HG02870 (cell line): ENCODE results near the gene STXBP1.
"Not testable (repeated sequence)": the region's sequence is repeated elsewhere in the genome, so short reads cannot be mapped to it uniquely, and the experiment has no call there.

ENCODE experiments used
- ATAC-seq: cut with Tn5 transposase; IDR thresholded peaks from one replicate; pipeline ENCODE4 v1.9.1; 2021; ENCODE audit warnings: mild to moderate bottlenecking, moderate library complexity; ENCODE audit not compliant: unreplicated experiment

STXBP1 gene

GRCh38 chr9:127577194-127577593 lies 34.9 kb upstream of the STXBP1 start:
- ATAC-seq = not testable (repeated sequence)

- ATAC-seq = no peak
Observed at GRCh38 chr9:127578627-127578951, 33.5 kb upstream of the STXBP1 start.

GRCh38 chr9:127578952-127579853 lies 32.9 kb upstream of the STXBP1 start:
- ATAC-seq = no peak

- no peak for ATAC-seq
Observed at GRCh38 chr9:127580366-127580765, 31.7 kb upstream of the STXBP1 start.

- no peak for ATAC-seq
Observed at GRCh38 chr9:127580879-127581475, 31.1 kb upstream of the STXBP1 start.

GRCh38 chr9:127584474-127584805 lies 27.6 kb upstream of the STXBP1 start:
- not testable (repeated sequence) for ATAC-seq

- ATAC-seq = no peak
Observed at GRCh38 chr9:127585161-127585819, 26.8 kb upstream of the STXBP1 start.

- ATAC-seq = no peak
Observed at GRCh38 chr9:127586096-127586495, 26.0 kb upstream of the STXBP1 start.

GRCh38 chr9:127586537-127586936 lies 25.5 kb upstream of the STXBP1 start:
- no peak for ATAC-seq

GRCh38 chr9:127587966-127588365 lies 24.1 kb upstream of the STXBP1 start:
- ATAC-seq = no peak

- ATAC-seq = no peak
Observed at GRCh38 chr9:127588740-127589506, 23.2 kb upstream of the STXBP1 start.

GRCh38 chr9:127589955-127590370 lies 22.1 kb upstream of the STXBP1 start:
- ATAC-seq = no peak

GRCh38 chr9:127595611-127596010 lies 16.5 kb upstream of the STXBP1 start:
- ATAC-seq = no peak

- ATAC-seq = no peak
Observed at GRCh38 chr9:127598839-127599549, 13.1 kb upstream of the STXBP1 start.

- ATAC-seq = no peak
Observed at GRCh38 chr9:127599550-127599891, 12.6 kb upstream of the STXBP1 start.

- no peak for ATAC-seq
Observed at GRCh38 chr9:127603226-127603625, 8.9 kb upstream of the STXBP1 start.

- ATAC-seq = no peak
Observed at GRCh38 chr9:127606043-127606442, 6.0 kb upstream of the STXBP1 start.

- ATAC-seq = no peak
Observed at GRCh38 chr9:127608104-127608966, 3.7 kb upstream of the STXBP1 start.

GRCh38 chr9:127611603-127611898 lies 526 bp upstream of the STXBP1 start:
- ATAC-seq = no peak

GRCh38 chr9:127612939-127613582 lies 984 bp downstream of the STXBP1 start:
- no peak for ATAC-seq
